ENCODE measurements around the gene IL11.

- TF ChIP-seq REST (IDR thresholded peaks at IDR 0.05; ENCODE audit: insufficient read depth in 1 of 2, low read depth in 2 of 2, low read length in 2 of 2) = no peak
- peak; percentile 85; the same call in 1 of the 2 replicates for TF ChIP-seq TAF1 (IDR thresholded peaks at IDR 0.05; ENCODE audit: borderline replicate concordance, insufficient read depth, low read length)
- peak; percentile 5; the same call in 1 of the 2 replicates for TF ChIP-seq POLR2AphosphoS5 (IDR thresholded peaks at IDR 0.05; ENCODE audit: low read depth, low read length)
These were observed 31.0 kb downstream of the IL11 start, which contains the start of gene KMT5C for GRCh38 chr19:55339105-55339888.
